Mesodermal cell (in vitro differentiated cells): ENCODE data around the gene TMED8.

Experiments
- H3K27ac ChIP-seq: 2 replicates; pipeline ENCODE4 v1.7.0; 2013; ENCODE audit warnings: mild to moderate bottlenecking, low read depth, low read length, moderate library complexity; ENCODE audit not compliant: severe bottlenecking
- H3K36me3 ChIP-seq: 2 replicates; pipeline ENCODE4 v1.7.1; 2013; ENCODE audit warnings: mild to moderate bottlenecking, low read length, moderate library complexity; ENCODE audit not compliant: control insufficient read depth, insufficient read depth
- H3K4me1 ChIP-seq: one replicate; pipeline ENCODE4 v1.7.1; 2013; ENCODE audit warnings: mild to moderate bottlenecking, low read length; ENCODE audit not compliant: insufficient read depth, control insufficient read depth, poor library complexity, severe bottlenecking
- H3K4me3 ChIP-seq: 2 replicates; pipeline ENCODE4 v1.7.0; 2013; ENCODE audit warnings: low read length, control low read depth, mild to moderate bottlenecking; ENCODE audit not compliant: insufficient read depth, poor library complexity, severe bottlenecking; ENCODE audit errors: extremely low read depth
- H3K9me3 ChIP-seq: 2 replicates; pipeline ENCODE4 v1.7.1; 2013; ENCODE audit warnings: mild to moderate bottlenecking, low read length, moderate library complexity; ENCODE audit not compliant: control insufficient read depth
- WGBS, 2 experiments: methylation state at CpG; one replicate each; pipeline ENCODE4 v1.1.5; 2013; ENCODE audit warnings: missing lambda C conversion rate in 2 of 2; ENCODE audit not compliant: insufficient coverage in 2 of 2; 5-methylcytosine and 5-hydroxymethylcytosine counted together

Gene TMED8

GRCh38 chr14:77299771-77300170 lies 77.1 kb downstream of the TMED8 start:
- Histone ChIP-seq H3K4me1 (peaks cover 35% of the 10 kb centered on the region), H3K36me3 (peaks cover 68% of the 10 kb centered on the region), H3K27ac (no peak overlapping the region), H3K9me3 (no peaks in the 10 kb centered on the region), H3K4me3 (no peak overlapping the region)
- 90 to 100% methylated on average over 4 of the region's 4 CpGs for WGBS, 2 experiments

- WGBS, 2 experiments = 92 to 97% methylated on average over 8 of the region's 8 CpGs
- H3K9me3 ChIP-seq = no peaks in the 10 kb centered on the region
- no peak overlapping the region for H3K27ac ChIP-seq
- no peak overlapping the region for H3K4me3 ChIP-seq
- peaks cover 61% of the 10 kb centered on the region for H3K36me3 ChIP-seq
- H3K4me1 ChIP-seq = peaks cover 6% of the 10 kb centered on the region
Measured at GRCh38 chr14:77296906-77297305, 80.0 kb downstream of the TMED8 start.

GRCh38 chr14:77296155-77296554 lies 80.7 kb downstream of the TMED8 start:
- no peak overlapping the region for H3K27ac ChIP-seq
- 96 to 98% methylated on average over 9 to 11 of the region's 13 CpGs for WGBS, 2 experiments
- no peaks in the 10 kb centered on the region for H3K9me3 ChIP-seq
- H3K4me1 ChIP-seq = peaks cover 4% of the 10 kb centered on the region
- H3K36me3 ChIP-seq = peaks cover 58% of the 10 kb centered on the region
- no peak overlapping the region for H3K4me3 ChIP-seq

DNA sequence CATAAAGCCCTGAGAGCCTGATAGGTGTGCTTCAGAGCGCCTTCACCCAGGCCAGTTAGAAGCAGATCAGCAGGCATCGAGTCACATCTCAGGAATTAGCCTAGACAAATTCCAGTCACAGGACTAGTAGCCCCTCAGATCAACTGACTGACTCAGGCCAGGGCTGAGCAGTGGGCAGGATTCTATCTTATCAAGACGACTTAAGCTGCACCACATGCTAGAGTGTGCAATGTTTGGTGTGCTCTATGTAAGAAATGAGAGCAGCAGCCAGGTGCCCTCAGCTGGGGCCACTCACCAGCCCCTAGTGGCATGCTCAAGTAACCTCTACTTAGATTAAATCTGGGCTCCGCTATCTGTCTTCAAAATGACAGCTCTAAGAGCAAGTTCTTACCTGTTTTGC lies 86.2 kb downstream of the TMED8 start:
- H3K9me3 ChIP-seq = no peaks in the 10 kb centered on the region
- H3K36me3 ChIP-seq = peaks cover 56% of the 10 kb centered on the region
- H3K4me3 ChIP-seq = no peak overlapping the region
- peak overlapping the region; percentile 73 for H3K27ac ChIP-seq
- peaks cover 15% of the 10 kb centered on the region for H3K4me1 ChIP-seq
- 86 to 90% methylated on average over 3 of the region's 4 CpGs for WGBS, 2 experiments

DNA sequence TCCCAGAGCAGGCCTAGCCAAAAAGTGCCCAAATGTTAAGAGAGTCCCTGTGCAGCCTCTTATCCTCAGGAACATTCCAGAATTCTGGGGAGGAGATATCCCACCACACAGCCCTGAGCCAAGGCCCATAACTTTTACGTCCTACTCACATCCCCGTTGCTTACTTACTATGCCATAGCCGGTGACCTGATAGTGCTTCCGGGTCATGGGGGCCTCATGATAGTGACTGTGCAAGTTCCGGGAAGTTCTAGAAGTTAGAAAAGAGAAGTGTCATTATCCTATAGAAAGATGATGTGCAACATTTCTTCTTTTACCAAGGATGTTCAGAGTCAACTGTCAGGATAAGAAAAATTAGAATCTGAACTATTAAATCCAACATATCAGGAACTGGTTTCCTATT lies 90.3 kb downstream of the TMED8 start:
- WGBS, 2 experiments = 95% methylated on average over 4 of the region's 5 CpGs; no CpG with 5 or more reads in 1 of the 2 experiments
- peaks cover 15% of the 10 kb centered on the region for H3K4me1 ChIP-seq
- no peak overlapping the region for H3K4me3 ChIP-seq
- H3K36me3 ChIP-seq = peaks cover 75% of the 10 kb centered on the region
- no peaks in the 10 kb centered on the region for H3K9me3 ChIP-seq
- H3K27ac ChIP-seq = no peak overlapping the region
